Large intestine (tissue), 3 donors: ENCODE measurements around the gene TRAPPC10. TPM values are rescaled to one million over a fixed set of nuclear protein-coding genes. Genes with fewer than 3 reads are reported as not detected.

ENCODE experiments used
- DNase-seq, 2 donors: peaks; one replicate each; pipeline versions ENCODE4 v3.0.0 to v3.0.0-alpha.2; 2013
- H3K27ac ChIP-seq: one replicate; pipeline ENCODE4 v1.5.1; 2013; ENCODE audit warnings: low read length
- H3K27me3 ChIP-seq: 2 replicates; pipeline ENCODE4 v1.6.1; 2013; ENCODE audit warnings: low read length; ENCODE audit not compliant: control insufficient read depth, insufficient read depth
- H3K36me3 ChIP-seq: 2 replicates; pipeline ENCODE4 v1.6.1; 2013; ENCODE audit warnings: low read length; ENCODE audit not compliant: control insufficient read depth, insufficient read depth
- H3K4me1 ChIP-seq: one replicate; pipeline ENCODE4 v1.6.1; 2013; ENCODE audit warnings: low read length; ENCODE audit not compliant: control insufficient read depth, insufficient read depth
- H3K4me3 ChIP-seq: one replicate; pipeline ENCODE4 v1.5.1; 2013; ENCODE audit warnings: low read length
- H3K9me3 ChIP-seq: one replicate; pipeline ENCODE4 v1.6.1; 2013; ENCODE audit warnings: mild to moderate bottlenecking, low read depth, low read length, moderate library complexity; ENCODE audit not compliant: control insufficient read depth
- WGBS: methylation state at CpG from one replicate; pipeline ENCODE4 v1.1.5; 2013; ENCODE audit warnings: low lambda C conversion rate; ENCODE audit not compliant: insufficient coverage; 5-methylcytosine and 5-hydroxymethylcytosine counted together
- polyA plus RNA-seq: library from polyadenylated mRNA; unstranded; fragments of 120-200 nt; gene quantifications from one replicate; pipeline ENCODE4 v1.2.1, GENCODE V29; 2013

TRAPPC10 gene
- polyA plus RNA-seq, 1 donor, result 36.6 TPM

- no peak for DNase-seq
These were observed 30.3 kb upstream of the TRAPPC10 start for GRCh38 chr21:43981871-43982210.

GRCh38 chr21:43982489-43983078 is 29.5 kb upstream of the TRAPPC10 start:
- Histone ChIP-seq H3K36me3 (peaks cover 50% of the 10 kb centered on the region), H3K9me3 (peaks cover 3% of the 10 kb centered on the region), H3K4me3 (no peak overlapping the region), H3K27me3 (peaks cover 10% of the 10 kb centered on the region), H3K4me1 (no peaks in the 10 kb centered on the region), H3K27ac (no peak overlapping the region)
- no CpG with 5 or more reads among the region's 32 CpGs for WGBS
- no peak for DNase-seq

More at GRCh38 chr21:43981871-43982210, 30.3 kb upstream of the TRAPPC10 start:
- Histone ChIP-seq H3K27ac (no peak overlapping the region), H3K27me3 (peaks cover 6% of the 10 kb centered on the region), H3K4me1 (no peaks in the 10 kb centered on the region), H3K36me3 (peaks cover 53% of the 10 kb centered on the region), H3K4me3 (no peak overlapping the region), H3K9me3 (peaks cover 3% of the 10 kb centered on the region)
- no CpG with 5 or more reads among the region's 13 CpGs for WGBS

- H3K9me3 ChIP-seq, result peaks cover 3% of the 10 kb centered on the region
- H3K27ac ChIP-seq, result no peak overlapping the region
- no peak overlapping the region for H3K4me3 ChIP-seq
- H3K36me3 ChIP-seq, result peaks cover 43% of the 10 kb centered on the region
- no peaks in the 10 kb centered on the region for H3K4me1 ChIP-seq
- DNase-seq, result no peak
- WGBS, result 100% methylated on average over 1 of the region's 17 CpGs
- peaks cover 10% of the 10 kb centered on the region for H3K27me3 ChIP-seq
These were observed 28.7 kb upstream of the TRAPPC10 start for GRCh38 chr21:43983390-43983789.

GRCh38 chr21:43983860-43984420 is 28.2 kb upstream of the TRAPPC10 start:
- 100% methylated on average over 1 of the region's 25 CpGs for WGBS
- no peak overlapping the region for H3K27ac ChIP-seq

GRCh38 chr21:43984905-43985689 is 27.0 kb upstream of the TRAPPC10 start:
- DNase-seq, result no peak
- H3K4me1 ChIP-seq, result no peaks in the 10 kb centered on the region
- H3K4me3 ChIP-seq, result no peak overlapping the region
- peaks cover 3% of the 10 kb centered on the region for H3K9me3 ChIP-seq
- H3K27ac ChIP-seq, result no peak overlapping the region
- peaks cover 33% of the 10 kb centered on the region for H3K36me3 ChIP-seq
- no CpG with 5 or more reads among the region's 31 CpGs for WGBS
- H3K27me3 ChIP-seq, result peaks cover 12% of the 10 kb centered on the region

More at GRCh38 chr21:43983860-43984420, 28.2 kb upstream of the TRAPPC10 start:
- no peak for DNase-seq
- H3K36me3 ChIP-seq, result peaks cover 39% of the 10 kb centered on the region
- no peaks in the 10 kb centered on the region for H3K4me1 ChIP-seq
- H3K4me3 ChIP-seq, result no peak overlapping the region
- peaks cover 3% of the 10 kb centered on the region for H3K9me3 ChIP-seq
- peaks cover 12% of the 10 kb centered on the region for H3K27me3 ChIP-seq

GRCh38 chr21:43985690-43986251 is 26.3 kb upstream of the TRAPPC10 start:
- Histone ChIP-seq H3K9me3 (peaks cover 3% of the 10 kb centered on the region), H3K4me1 (no peaks in the 10 kb centered on the region), H3K27me3 (peaks cover 12% of the 10 kb centered on the region), H3K27ac (no peak overlapping the region), H3K36me3 (peaks cover 28% of the 10 kb centered on the region), H3K4me3 (no peak overlapping the region)
- no CpG with 5 or more reads among the region's 22 CpGs for WGBS
- peak in 1 of 2 donors; percentile 18 for DNase-seq

- peaks cover 6% of the 10 kb centered on the region for H3K9me3 ChIP-seq
These were observed 25.3 kb upstream of the TRAPPC10 start for GRCh38 chr21:43986544-43987451.

GRCh38 chr21:43987509-43987908 is 24.6 kb upstream of the TRAPPC10 start:
- H3K36me3 ChIP-seq, result peaks cover 11% of the 10 kb centered on the region
- peaks cover 7% of the 10 kb centered on the region for H3K9me3 ChIP-seq
- peaks cover 12% of the 10 kb centered on the region for H3K27me3 ChIP-seq
- DNase-seq, result no peak
- H3K4me3 ChIP-seq, result no peak overlapping the region
- H3K27ac ChIP-seq, result no peak overlapping the region
- WGBS, result no CpG with 5 or more reads among the region's 6 CpGs
- no peaks in the 10 kb centered on the region for H3K4me1 ChIP-seq

More at GRCh38 chr21:43986544-43987451, 25.3 kb upstream of the TRAPPC10 start:
- no peak for DNase-seq
- Histone ChIP-seq H3K4me1 (no peaks in the 10 kb centered on the region), H3K36me3 (peaks cover 18% of the 10 kb centered on the region), H3K27me3 (peaks cover 12% of the 10 kb centered on the region), H3K27ac (no peak overlapping the region), H3K4me3 (no peak overlapping the region)
- WGBS, result 89% methylated on average over 7 of the region's 22 CpGs

GRCh38 chr21:43988016-43988415 is 24.1 kb upstream of the TRAPPC10 start:
- no peak for DNase-seq
- H3K27ac ChIP-seq, result no peak overlapping the region
- peaks cover 6% of the 10 kb centered on the region for H3K36me3 ChIP-seq
- peaks cover 7% of the 10 kb centered on the region for H3K9me3 ChIP-seq
- no peak overlapping the region for H3K4me3 ChIP-seq
- peaks cover 12% of the 10 kb centered on the region for H3K27me3 ChIP-seq
- no peaks in the 10 kb centered on the region for H3K4me1 ChIP-seq
- no CpG with 5 or more reads among the region's 9 CpGs for WGBS
